NT2/D1 (cell line): ENCODE results near the gene NAIF1.

ENCODE experiments used
- SUZ12 ChIP-seq: IDR thresholded peaks from 2 replicates; pipeline ENCODE4 v1.6.1; 2011; ENCODE audit not compliant: insufficient read length, insufficient read depth; ENCODE audit errors: extremely low read depth
- YY1 ChIP-seq: IDR thresholded peaks from 2 replicates; pipeline ENCODE4 v1.6.1; 2011; ENCODE audit not compliant: insufficient read length, insufficient read depth
- ZNF274 ChIP-seq: IDR thresholded peaks from 2 replicates; pipeline ENCODE4 v1.6.1; 2011; ENCODE audit warnings: mild to moderate bottlenecking, low read depth, low read length

DNA sequence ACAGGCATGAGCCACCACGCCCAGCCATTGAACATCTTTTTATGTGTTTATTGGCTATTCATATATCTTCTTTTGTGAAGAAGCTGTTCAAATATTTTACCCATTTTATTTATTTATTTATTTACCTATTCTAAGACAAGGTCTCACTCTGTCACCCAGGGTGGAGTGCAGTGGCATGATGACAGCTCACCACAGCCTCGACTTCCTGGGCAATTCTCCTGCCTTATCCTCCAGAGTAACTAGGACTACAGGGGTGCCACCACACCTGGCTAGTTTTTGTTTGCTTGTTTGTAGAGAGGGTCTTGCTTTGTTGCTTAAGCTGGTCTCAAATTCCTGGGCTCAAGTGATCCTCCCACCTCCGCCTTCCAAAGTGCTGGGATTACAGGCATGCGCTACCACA is 33.5 kb downstream of the NAIF1 start:
- no peak for TF ChIP-seq SUZ12
- TF ChIP-seq ZNF274: no peak
- TF ChIP-seq YY1: no peak
